Thoracic aorta (tissue), 2 donors: ENCODE results near the gene ZNF441. TPM values are rescaled to one million over a fixed set of nuclear protein-coding genes. Genes with fewer than 3 reads are reported as not detected.
A peak's percentile ranks its signal among the peaks of the same experiment; 100 is the strongest.
"Not testable (repeated sequence)": the region's sequence is repeated elsewhere in the genome, so short reads cannot be mapped to it uniquely, and the experiment has no call there.

ENCODE experiments used
- ATAC-seq: fragments of 150-250 bp; one replicate; pipeline ENCODE4 v1.8.0; 2017; ENCODE audit warnings: low read depth; ENCODE audit not compliant: insufficient number of reproducible peaks, low FRiP score
- DNase-seq: peaks from one replicate; pipeline ENCODE4 v3.0.0-alpha.2; 2020; ENCODE audit warnings: low spot score
- H3K27ac ChIP-seq, 2 donors: fragments of 200-600 bp; sonication (generic); 1 replicate in 1 of 2; 2 replicates in 1 of 2; pipeline ENCODE4 v1.5.1; 2016; ENCODE audit warnings: mild to moderate bottlenecking in 2 of 2, moderate library complexity in 2 of 2
- H3K27me3 ChIP-seq: fragments of 200-600 bp; sonication (generic); replicated peaks from 2 replicates; pipeline ENCODE4 v1.6.0; 2016; ENCODE audit warnings: mild to moderate bottlenecking; ENCODE audit not compliant: insufficient read depth
- H3K36me3 ChIP-seq: fragments of 200-600 bp; sonication (generic); one replicate; pipeline ENCODE4 v1.5.1; 2016
- H3K4me1 ChIP-seq, 2 donors: fragments of 200-600 bp; sonication (generic); 1 replicate in 1 of 2; 2 replicates in 1 of 2; pipeline versions ENCODE4 v1.5.1 to v1.6.0; 2016; ENCODE audit warnings: low read depth in 2 of 2, mild to moderate bottlenecking in 1 of 2; ENCODE audit not compliant: control insufficient read depth in 1 of 2
- H3K4me3 ChIP-seq: fragments of 200-600 bp; sonication (generic); 2 replicates; pipeline ENCODE4 v1.5.1; 2016; ENCODE audit warnings: mild to moderate bottlenecking
- H3K9me3 ChIP-seq: fragments of 200-600 bp; sonication (generic); 2 replicates; pipeline ENCODE4 v1.5.1; 2016
- CTCF ChIP-seq: fragments of 200-600 bp; sonication (generic); IDR thresholded peaks from one replicate; pipeline ENCODE4 v1.5.1; 2019; ENCODE audit warnings: antibody characterized with exemption
- total RNA-seq, 2 donors: library from RNA; depleted of rRNA; stranded (reverse); fragments of >200 nt; gene quantifications; one replicate each; pipeline versions ENCODE4 v1.1.0 to v1.2.3, GENCODE V29; 2016

Gene ZNF441
- total RNA-seq, 2 donors from 2014 or later: 12.1 to 16.5 TPM

DNA sequence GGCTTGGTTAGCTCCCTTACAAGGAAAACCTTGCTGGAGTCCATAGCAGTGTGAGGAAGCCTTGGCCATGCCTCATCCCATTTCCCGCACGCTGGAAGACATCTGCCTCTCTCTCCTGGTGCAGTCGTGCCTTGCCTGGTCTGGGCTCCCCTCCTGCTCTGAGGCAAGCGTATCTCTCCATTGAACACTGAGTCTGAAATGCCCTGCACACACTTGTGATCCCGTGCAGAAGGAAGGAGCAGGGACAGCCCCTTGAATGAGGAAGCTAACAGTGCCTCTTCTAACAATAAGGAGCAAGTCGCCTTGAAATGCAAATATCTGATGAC, 46.9 kb downstream of the ZNF441 start:
- no peaks in the 10 kb centered on the region for H3K27me3 ChIP-seq
- H3K4me3 ChIP-seq: peak overlapping the region; percentile 91
- no peaks in the 10 kb centered on the region for H3K9me3 ChIP-seq
- H3K4me1 ChIP-seq: peaks cover 0 to 17% of the 10 kb centered on the region in 2 donors
- DNase-seq (no peak), ATAC-seq (peak; percentile 43)
- no peak for TF ChIP-seq CTCF
- H3K36me3 ChIP-seq: no peaks in the 10 kb centered on the region
- H3K27ac ChIP-seq: peak overlapping the region; percentile 49 to 86

- no peaks in the 10 kb centered on the region for H3K9me3 ChIP-seq
- ATAC-seq (peak; percentile 82), DNase-seq (peak; percentile 84)
- H3K4me1 ChIP-seq: peaks cover 0 to 17% of the 10 kb centered on the region in 2 donors
- peak within 1 kb of the TSS; percentile 91 for H3K4me3 ChIP-seq
- H3K27ac ChIP-seq: peak within 1 kb of the TSS; percentile 86 to 93
- no peaks in the 10 kb centered on the region for H3K27me3 ChIP-seq
- no peaks in the 10 kb centered on the region for H3K36me3 ChIP-seq
- no peak for TF ChIP-seq CTCF
These were observed 47.4 kb downstream of the ZNF441 start, which contains the start of gene ZNF440 for GRCh38 chr19:11814029-11814699. Gene ZNF440, plus strand, starts transcription at chr19:11814273. Its CDS starts 175 bp downstream, at chr19:11814448.

DNA sequence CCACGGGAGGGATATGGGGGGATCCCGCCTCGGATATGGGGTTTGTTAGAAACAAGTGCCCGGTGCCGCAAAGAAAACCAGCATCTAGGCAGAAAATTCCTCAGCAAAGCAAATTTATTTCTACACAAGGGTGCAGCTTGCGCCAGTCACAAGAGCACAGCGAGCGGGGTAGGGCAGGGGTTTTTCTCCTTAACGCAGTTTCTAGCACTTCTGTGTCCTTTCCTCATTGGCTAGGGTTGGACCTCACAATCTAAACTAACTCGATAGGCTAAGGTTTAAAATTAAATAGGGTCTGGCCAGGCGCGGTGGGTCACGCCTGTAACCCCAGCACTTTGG, 47.9 kb downstream of the ZNF441 start:
- Histone ChIP-seq H3K36me3 (no peaks in the 10 kb centered on the region), H3K9me3 (no peaks in the 10 kb centered on the region), H3K27me3 (no peaks in the 10 kb centered on the region), H3K27ac (peak overlapping the region; percentile 86 to 93), H3K4me3 (peak overlapping the region; percentile 91), H3K4me1 (peaks cover 0 to 17% of the 10 kb centered on the region in 2 donors)
- ATAC-seq: no peak
- no peak for DNase-seq
- TF ChIP-seq CTCF: no peak

DNA sequence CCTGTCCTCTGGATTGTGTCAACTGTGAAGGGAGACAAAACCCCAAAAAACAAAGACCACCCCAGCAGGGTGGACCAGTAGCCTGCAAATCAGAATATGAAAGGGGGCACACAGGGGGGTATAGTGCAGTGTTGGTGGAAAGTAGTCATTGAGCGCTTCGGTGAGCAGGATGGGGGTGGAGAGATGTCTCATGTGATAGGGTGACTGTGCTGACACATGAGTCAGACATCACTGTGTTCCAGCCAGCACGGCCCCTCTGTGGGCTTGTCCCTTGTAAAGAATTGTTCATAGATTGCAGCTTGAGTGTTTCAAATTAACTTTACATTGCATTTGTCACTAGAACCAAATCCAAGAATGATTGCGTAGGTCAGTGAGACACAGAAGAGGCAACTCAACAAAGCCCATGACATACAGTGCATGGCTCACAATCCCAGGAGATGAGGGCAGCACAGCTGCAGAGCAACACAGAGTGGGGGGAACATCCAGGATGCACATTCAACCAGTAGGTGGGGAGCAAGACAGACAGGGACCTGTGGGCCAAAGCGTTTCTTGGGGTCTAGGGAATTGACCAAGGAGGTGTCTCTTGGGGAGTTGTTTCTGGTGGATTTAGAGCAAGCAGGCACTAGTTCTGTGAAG, 54.8 kb downstream of the ZNF441 start:
- H3K4me3 ChIP-seq: no peak overlapping the region
- no peak for TF ChIP-seq CTCF
- no peaks in the 10 kb centered on the region for H3K4me1 ChIP-seq
- ATAC-seq (no peak), DNase-seq (no peak)
- H3K27ac ChIP-seq: no peak overlapping the region
- peaks cover 5% of the 10 kb centered on the region for H3K36me3 ChIP-seq
- H3K9me3 ChIP-seq: peaks cover 15% of the 10 kb centered on the region
- H3K27me3 ChIP-seq: no peaks in the 10 kb centered on the region

GRCh38 chr19:11828957-11829876, 62.4 kb downstream of the ZNF441 start:
- H3K9me3 ChIP-seq: peaks cover 69% of the 10 kb centered on the region
- not testable (repeated sequence) for H3K4me3 ChIP-seq, ATAC-seq, H3K4me1 ChIP-seq, H3K27ac ChIP-seq, H3K27me3 ChIP-seq, DNase-seq
- H3K36me3 ChIP-seq: peaks cover 51% of the 10 kb centered on the region
